GM19455 (cell line): Measurements from ENCODE around the gene PRCD.

Experiments used
- ATAC-seq: cut with Tn5 transposase; IDR thresholded peaks from one replicate; pipeline ENCODE4 v1.9.1; 2021; ENCODE audit not compliant: unreplicated experiment

Gene PRCD

DNA sequence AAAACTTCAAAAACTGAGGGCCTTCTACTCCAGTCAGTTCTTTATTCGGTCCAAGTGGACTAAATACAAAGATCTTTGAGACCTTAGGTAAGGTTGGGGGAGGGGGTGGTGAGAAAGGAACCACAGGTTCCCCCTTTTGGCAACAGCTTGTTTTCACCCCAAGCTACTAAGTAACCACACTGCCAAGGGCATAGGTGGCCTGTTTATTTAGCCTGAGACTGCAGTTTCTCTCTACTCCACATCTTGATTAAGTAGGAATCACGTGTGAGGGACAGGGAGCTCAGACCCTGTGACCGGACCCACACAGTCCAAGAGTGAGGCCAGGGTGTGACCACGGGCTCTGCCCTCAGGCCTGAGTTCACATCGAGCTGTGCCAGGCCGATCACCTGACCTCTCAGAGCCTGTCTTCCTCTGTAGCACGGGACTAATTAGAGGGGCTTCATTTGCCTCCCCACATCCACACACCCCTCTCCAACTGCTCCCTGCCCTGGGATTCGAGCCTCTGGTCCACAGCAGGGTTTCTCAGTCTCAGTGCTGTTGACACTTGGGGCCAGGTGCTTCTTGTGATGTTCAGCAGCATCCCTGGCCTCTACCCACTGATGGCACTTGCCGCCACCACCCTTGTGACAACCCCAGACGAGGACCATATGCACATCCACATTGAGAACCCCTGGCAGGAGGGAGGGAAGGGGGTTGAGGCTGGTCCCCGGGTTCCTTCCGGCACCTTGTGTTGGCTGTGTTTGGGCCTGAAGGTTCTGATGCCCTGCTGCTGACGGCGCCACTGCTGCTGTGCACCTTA, 28.0 kb downstream of the PRCD start:
- no peak for ATAC-seq

DNA sequence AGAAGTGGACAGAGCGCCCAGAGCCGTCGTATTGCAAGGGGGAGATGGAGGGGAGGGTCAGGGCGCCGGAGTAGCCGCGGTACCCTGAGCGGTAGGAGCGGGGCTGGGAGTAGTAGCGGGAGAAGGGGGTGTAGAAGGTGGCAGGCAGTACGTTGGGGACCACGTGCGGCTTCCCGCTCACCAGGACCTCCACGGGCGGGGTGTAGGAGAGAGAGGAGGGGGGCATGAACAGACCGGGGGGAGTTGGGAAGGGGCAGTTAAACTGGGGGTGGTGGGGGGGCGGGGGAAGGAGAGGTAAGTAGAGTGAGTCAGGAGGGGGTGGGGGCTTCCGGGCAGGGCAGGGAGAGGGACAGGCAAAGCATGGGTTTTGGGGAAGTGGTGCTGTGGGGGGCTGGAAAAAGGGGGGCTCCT, 29.0 kb downstream of the PRCD start:
- no peak for ATAC-seq

DNA sequence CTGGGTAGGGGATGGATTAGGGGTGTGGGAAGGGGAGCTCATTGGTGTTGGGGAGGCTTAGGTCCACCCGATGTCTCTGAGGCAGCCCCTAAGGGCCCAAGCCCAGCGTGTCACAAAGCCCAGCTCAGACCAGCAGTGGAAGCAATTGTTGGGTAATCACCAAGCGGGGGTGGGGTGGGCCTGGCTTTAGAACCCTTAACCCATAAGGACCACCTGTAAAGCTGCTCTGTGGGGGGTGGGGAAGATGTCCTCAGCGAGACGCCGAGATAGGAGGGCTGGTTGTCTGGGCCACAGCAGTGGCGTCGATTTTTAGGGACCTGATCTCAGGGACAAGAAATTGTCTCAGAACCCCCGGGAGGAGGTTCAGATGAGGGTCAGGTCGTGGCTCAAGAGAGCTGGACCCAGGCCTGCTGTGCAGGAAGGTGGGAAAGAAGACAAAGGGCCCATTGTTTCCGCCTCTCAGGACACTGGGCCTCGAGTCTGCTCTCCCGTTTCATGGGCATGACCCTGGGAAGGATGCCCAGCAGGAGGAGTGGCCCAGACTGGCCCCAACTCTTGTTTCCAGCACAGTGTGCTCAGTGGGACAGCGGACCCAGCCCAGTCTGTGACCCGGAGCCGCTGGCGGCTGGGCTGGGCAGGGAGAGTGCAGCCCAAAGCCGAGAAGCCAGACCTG, 29.9 kb downstream of the PRCD start:
- ATAC-seq: no peak

DNA sequence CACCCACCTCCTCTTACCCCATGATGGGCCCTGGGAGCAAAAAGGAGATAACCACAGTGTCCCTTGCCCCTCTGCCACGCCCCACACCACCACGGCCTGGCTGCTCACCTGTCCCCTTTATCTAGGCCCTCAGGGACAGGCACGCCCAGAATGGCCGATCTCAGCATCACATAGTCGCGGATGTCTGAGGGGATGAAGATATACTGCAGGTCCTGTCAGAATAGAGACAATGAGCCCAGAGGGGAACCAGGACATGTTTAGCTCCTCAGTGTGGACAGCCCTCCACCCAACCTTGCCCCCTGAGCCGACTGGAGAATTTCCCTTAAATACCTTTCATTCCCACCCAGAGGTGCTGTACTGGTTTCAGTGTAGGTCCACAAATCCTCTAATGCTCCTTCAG, 30.6 kb downstream of the PRCD start:
- ATAC-seq: no peak

DNA sequence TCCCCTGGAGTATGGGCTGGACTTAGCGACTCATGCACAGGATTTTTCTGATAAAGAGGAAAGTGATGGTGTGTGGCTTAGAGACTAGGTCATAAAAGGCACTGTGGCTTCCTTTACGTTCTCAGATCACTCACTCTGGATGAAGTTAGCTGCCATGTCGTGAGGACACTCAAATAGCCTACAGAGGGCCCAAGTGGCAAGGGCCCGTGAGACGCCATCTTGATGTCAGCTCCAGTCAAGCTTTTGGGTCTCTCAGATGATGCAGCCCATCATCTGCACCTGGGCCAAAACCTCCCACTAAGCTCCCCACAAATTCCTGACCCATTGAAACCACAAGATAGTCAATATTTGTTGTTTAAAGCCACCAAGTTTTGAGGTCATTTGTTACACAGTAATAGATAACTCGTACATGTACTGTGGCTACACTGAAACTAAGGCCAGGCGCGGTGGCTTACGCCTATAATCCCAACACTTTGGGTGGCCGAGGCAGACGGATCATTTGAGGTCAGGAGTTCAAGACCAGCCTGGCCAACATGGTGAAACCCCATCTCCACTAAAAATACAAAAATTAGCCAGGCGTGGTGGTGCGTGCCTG, 31.1 kb downstream of the PRCD start:
- no peak for ATAC-seq

DNA sequence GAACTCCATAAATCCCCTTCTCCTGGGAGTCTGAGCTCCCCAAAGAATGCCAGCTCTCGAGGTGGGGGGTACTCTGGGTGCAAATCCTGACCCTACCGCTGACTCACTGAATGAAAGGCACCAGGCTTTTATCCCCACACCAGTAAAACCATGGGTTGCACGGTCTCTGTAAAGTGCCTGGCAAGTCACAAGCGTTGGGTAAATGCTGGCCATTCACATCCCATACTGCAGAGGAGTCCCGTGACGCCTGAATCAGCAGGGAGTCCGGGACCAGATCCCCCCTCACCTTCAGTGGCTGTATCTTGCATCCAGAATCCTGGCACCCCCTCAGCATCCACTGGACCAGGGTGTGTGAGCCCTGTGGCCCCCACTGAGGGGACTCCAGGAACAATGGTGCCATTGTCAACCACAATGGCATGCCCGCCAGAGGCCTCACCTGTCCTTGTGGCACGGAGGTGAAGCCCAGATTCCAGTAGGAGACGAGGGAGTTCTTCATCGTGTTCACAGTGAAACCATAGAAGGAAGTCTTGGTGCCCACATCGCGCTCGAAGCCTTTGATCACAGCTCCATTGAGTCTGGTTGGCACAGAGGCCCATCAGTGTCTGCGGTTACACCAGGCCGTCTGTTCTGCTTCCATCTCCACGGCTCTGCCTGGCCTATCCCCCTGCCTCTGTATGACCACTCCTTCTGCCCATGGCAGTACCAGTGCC, 32.5 kb downstream of the PRCD start:
- no peak for ATAC-seq

DNA sequence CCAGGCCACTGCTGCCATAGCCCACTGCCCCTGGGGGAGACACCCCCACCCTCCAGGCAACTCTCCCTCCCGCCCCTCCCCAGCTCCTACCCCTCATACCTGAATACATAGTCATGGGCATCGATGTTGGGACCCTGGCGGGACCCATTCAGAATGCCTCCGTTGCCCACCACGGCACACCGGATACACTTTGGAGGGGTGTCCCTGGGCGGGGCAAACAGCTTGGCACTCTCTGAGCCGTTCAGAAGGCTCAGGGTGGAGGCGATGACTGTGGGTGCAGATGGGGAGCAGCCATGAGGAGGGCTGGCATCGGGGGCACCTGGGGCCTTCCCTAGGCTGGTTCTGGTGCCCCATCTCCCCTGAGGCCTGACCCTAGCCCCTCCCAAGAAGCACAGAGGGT, 33.3 kb downstream of the PRCD start:
- ATAC-seq: no peak

DNA sequence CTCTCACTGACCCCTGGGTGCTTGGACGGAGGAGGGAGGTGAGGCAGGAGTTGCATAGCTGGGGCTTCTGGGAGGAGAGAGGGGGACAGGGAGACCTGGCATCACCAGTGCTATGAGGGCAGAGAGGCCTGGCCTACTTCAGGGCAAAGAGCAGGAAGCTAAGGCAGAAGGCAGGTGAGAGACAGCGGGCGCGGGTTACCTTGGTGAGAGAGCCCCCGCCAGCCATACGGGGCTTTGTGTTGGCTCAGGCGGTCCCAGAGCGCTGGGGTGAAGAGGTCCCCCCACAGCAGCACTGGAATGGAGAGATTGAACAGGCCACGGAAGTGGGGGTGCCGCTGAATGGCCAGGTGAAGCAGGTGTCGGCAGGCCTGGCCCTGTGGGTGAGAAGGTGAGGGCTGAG, 34.3 kb downstream of the PRCD start:
- no peak for ATAC-seq

DNA sequence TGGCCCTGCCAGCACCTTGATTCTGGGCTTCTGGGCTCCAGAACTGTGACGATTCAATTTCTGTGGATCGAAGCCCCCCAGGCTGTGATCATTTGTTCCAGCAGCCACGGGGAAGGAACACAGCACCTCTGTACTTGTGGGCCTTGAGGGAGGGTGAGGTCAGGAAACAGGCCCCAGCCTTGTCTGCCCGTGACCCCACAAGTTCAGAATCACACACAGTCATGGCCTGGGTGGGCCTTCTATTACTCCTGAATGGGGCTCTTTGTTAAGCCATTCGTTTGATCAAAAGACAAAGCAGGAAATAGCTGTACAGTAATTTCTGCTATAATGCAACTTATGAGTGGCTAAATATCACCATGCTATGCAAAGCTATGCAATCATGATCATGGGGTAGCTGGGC, 35.7 kb downstream of the PRCD start:
- ATAC-seq: no peak

DNA sequence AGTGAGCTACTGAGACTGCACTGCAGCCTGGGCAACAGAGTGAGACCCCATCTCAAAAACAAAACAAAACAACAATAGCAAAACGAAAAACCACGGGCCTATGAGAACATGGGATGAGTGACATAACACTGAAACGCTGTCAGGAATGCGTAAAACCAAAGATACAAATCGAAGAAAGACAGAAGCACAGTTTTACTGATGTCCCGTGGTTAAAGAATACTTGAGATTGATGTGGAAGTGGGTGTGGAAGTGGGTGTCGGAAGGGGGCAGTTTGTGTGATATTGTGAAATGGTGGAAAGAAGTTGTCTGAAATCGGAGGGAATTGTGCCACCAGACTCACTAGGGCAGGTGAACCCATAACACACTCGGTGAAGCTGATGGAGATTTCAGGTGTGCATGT, 36.3 kb downstream of the PRCD start:
- no peak for ATAC-seq

DNA sequence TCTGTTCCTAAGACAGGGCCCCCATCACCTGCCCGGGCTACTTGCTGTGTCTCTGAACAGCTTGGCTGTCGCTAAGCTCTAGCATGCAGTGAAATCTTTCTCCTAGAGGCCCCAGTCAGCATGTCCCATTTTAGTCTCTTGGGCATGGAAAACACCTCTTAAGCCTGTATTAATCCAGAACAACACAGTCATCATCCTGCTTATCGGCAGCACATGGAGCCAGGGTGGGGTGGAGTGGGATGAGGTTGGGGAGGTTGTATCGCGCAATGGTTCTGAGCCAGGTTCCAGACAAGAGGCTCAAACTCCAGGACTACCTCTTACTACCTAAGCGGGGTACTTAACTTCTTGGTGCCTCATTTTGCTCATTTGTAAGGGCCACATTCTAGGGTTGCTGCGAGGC, 38.0 kb downstream of the PRCD start:
- no peak for ATAC-seq

DNA sequence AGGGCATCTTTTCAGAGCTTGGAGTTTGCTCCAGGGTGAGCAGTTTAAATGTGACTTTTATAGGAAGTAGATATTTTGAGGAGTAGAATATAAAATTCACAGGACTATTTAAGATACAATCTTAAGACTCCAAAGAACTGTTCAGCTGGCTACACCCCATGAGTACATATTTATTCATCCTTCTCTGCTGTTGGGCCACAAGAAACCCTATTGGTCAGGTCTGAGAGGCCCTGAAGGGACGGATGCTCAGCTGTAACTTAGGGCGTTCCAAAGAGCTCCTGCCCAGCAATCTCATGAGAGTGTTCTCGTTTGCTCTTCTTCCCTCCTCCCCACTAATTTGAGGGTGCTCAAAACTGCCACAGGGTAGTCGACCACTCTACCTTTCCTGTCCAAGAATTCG, 38.5 kb downstream of the PRCD start:
- no peak for ATAC-seq

DNA sequence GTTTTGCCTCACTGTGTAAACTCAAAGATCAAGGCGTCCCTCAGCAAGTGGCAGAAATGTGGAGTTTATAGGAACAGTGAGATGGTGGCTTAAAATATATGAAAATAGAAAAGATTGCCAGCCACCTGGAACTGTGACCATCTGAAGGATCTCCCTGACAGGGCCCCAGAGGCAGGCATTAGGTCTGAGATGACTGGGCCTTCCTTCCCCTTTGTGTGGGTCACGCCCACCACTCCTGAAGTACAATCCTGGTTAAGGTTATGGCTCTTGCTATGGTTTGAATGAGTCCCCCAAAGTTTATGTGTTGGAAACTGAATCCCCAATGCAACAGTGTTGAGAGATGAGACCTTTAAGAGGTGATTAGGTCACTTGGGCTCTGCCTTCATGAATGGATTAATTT, 39.4 kb downstream of the PRCD start:
- no peak for ATAC-seq

DNA sequence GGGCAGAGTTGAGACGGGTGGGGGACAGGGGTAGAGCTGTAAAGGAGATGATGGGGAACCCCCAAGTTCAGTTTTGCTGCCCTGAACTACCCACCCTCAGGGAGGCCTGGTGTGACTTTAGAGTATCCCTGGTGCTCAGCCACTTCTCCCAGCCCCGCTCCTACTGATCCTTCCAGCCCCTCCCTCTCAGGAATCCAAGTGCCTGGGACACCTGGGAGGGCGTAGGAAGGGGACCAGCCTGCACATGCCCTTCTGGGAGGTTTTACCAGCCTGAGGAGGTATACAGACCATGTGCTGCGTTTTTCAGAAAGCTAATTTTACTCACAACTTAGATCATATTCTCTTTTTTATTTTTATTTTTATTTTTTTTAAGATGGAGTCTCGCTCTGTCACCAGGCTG, 41.7 kb downstream of the PRCD start:
- ATAC-seq: no peak

DNA sequence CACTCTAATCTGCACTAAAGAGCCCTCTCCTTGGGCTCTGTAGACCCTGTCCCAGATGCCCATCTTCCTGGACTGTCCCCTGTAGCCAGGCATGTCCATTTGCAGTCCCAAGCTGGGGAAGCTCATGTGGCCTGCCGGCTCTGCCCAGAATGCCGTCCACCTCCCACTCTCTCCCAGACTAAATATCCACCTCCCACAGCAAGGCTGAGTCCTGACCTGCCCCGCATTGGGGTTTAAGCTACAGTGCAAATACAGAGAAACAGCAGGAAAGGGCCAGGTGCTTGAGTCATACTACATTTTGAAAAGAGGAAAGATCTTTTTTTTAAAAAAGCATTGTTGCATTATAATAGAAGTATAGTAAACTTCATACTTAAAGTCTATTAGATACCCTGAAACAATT, 42.8 kb downstream of the PRCD start:
- no peak for ATAC-seq

DNA sequence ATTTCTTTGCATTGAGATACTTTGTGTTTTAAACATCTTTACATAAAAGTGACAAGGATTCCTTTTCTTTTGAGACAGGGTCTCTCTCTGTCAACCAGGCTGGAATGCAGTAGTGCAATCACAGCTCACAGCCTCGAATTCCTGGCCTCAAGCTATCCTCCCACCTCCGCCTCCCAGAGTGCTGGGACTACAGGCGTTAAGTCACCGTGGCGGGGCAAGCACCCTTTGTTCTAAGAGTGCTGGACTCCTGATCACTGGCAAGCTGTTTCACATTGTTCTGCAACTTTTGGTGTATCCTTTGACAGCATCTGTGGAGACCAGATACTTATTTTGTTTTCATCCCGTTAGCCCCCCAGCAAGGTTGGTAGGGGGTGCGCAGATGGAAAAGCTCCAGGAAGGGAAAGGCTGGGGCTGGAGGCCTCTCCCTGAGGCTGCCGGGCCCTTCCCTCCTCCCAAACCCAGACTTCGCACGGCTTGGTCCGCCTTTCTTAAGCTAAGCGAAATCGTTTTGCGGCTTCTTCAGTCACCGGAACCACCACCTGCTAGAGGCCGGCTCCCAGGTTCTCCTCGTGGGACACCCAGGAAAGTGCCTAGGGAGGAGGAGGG, 44.7 kb downstream of the PRCD start:
- no peak for ATAC-seq

DNA sequence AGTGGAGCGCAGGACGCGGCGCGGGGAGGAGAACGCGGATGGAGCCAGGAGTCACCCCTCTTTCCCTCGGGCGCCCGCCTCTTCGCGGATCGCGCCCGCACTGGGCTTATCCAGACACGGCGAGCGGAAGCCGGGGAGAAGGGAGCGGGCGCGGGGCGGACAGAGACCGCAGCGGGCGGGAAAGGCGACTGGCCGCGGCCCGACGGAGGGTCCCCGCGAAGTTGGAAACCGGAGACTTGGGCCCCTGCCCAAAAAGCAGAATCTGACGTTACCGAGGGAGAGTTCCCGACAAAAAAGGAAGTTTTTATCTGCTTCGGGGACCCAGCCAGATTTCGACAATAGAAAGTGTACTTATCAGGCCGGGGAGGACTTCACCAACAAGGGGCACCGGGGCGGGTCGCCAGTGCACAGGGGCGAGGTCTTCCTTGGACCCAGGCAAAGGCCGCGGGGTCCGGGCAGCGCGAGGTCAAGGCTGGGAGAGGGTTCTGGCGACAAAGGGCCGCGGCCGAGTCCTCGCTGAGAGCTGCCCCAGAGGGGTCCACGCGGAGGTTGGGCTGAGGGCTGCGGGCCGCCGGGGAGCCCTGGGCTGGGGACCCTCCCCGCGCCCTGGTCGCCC, 45.3 kb downstream of the PRCD start:
- no peak for ATAC-seq

DNA sequence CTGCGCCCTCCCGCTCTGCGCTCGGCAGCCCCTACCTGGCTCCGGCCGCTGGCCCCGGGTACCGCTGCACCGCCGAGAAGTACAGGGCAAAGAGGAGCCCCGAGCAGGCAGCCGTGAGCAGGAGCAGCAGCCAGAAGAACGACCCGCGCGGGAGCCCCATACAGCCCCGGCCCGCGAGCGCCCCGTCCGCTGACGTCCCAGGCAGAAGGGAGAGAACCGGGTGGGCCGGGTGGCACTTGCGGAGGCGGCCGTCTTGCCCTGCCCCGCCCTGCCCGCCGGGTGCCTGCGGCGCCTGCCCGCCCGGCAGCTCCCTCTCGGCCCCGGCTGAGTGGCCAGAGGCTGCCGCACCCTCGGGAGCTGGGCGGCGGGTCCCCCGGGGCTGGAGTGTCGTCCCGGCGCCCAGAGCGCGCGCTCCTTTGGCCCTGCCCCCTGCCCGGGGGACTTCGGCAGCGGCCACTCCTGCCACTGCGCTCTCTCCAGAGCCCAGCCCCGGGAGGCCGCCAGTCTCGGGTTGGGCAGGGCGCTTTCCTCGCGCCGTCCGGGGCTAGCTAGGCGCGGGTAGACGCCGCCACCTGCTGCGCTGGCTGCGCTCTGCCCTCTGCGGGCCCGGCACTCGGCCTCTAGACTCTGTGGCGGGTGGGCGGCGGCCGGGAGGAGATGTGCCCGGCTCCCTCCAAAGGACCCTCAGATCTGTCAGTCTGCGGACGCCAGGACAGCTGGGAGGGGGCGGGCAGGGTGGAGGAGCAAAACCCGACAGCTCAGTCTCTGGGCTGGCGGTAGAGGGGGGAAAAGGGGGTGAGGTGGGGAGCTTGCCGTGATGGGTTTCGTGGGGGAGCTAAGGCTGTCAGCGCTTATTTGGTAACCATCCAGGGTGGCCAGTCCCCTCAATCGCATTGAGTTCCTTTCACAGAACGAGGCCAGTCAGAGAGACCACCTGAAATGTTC, 46.1 kb downstream of the PRCD start, which contains the start of gene ST6GALNAC2:
ST6GALNAC2 (minus strand) TSS at position 212 of the 945 bp plus-strand sequence; CDS start at position 160, 52 bp downstream.
- ATAC-seq: no peak

DNA sequence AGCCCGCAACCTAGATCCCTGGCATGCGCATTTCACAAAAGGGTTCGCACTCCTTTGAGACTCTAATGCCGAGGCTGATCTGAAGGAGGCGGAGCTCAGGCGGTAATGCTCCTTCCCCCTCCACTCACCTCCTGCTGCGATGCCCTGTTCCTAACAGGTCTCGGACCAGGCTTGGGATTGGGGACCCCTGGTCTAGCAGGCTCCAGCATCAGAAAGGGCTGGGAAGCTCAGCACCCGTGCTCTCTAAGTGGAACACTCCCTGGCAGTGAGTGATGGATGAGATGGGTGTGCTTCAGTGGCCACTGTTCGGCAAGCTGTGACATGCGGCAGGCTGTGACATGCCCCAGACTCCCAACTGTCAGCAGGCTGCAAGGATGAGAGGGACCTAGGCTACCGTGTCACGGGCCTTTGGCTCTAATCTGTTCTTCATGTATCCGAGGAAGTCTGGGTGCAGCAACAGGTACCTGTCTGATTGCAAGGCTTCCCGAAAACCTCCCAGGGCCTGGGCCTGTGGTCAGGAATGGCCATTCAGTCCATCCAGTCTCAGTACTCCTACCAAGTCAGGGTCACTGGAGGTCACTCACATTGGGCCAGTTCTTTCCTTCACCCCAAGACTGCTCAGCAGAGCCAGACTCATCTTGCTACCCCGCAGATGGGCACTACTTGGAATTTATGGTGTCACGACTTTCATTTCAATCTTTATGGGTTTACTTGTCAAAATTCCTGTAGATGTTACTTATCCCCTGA, 47.1 kb downstream of the PRCD start:
- no peak for ATAC-seq
